Astrocyte of the spinal cord (primary cell): ENCODE data around the gene DDX18.

Experiments used
- DNase-seq: peaks from one replicate; pipeline ENCODE4 v3.0.0; 2011; ENCODE audit warnings: low read depth, low spot score
- H3K4me3 ChIP-seq: 2 replicates; pipeline ENCODE4 v1.5.1; 2011; ENCODE audit warnings: low read depth, mild to moderate bottlenecking, low read length, moderate library complexity
- in situ Hi-C: cut with HindIII; loops from 2 replicates; pipeline ENCODE4 v1.10.0; 2017; ENCODE audit warnings: low sequenced_read_pairs
- TF ChIP-seq, protein P1 (sequence below): IDR thresholded peaks from 2 replicates; pipeline ENCODE4 v1.5.1; 2012; ENCODE audit warnings: low read depth, mild to moderate bottlenecking, low read length, inconsistent platforms

The DDX18 gene

DNA sequence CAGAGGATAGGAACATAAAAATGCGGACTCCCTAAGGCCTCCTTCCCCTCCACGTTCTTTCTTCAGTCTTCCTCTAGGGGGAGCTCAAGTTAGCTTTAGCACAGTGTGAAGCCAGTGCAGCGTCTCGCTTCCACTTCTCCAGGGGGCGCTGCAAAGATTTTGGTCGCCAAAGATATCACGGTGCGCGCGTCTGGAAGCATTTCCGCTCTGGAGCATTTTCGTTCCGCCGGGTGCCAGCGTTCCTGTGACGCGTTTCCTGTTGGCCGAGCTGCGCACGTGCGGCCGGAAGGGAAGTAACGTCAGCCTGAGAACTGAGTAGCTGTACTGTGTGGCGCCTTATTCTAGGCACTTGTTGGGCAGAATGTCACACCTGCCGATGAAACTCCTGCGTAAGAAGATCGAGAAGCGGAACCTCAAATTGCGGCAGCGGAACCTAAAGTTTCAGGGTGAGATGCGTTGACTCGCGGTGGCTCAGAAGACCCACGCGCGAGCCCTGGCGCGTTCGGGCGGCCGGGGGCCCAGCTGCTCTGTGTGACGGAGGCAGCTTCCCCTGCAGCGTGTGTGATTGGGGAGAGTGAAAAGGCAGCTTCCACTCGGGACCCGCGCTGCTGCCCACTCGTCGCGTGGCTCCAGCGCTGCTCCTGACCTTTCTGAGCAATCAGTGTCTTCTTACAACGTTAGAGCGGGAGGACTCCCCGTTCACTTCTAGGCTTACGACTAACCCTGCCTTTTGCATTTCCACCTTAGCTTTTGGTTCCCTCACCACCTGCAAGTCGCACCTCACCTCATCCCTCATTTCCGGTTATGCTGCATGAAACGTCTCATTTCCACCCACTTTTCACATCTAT is at the start of gene DDX18:
Gene DDX18, plus strand, starts transcription at position 275 of the 848 bp plus-strand sequence. Its CDS starts 87 bp downstream, at position 362.
- TF ChIP-seq, protein P1, sequence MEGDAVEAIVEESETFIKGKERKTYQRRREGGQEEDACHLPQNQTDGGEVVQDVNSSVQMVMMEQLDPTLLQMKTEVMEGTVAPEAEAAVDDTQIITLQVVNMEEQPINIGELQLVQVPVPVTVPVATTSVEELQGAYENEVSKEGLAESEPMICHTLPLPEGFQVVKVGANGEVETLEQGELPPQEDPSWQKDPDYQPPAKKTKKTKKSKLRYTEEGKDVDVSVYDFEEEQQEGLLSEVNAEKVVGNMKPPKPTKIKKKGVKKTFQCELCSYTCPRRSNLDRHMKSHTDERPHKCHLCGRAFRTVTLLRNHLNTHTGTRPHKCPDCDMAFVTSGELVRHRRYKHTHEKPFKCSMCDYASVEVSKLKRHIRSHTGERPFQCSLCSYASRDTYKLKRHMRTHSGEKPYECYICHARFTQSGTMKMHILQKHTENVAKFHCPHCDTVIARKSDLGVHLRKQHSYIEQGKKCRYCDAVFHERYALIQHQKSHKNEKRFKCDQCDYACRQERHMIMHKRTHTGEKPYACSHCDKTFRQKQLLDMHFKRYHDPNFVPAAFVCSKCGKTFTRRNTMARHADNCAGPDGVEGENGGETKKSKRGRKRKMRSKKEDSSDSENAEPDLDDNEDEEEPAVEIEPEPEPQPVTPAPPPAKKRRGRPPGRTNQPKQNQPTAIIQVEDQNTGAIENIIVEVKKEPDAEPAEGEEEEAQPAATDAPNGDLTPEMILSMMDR: peak; percentile 100
- in situ Hi-C loops: no loop called here
- DNase-seq: peak; percentile 98
- peak within 1 kb of the TSS; percentile 93 for H3K4me3 ChIP-seq

- H3K4me3 ChIP-seq: no peak overlapping the region
- TF ChIP-seq, protein P1: no peak
- DNase-seq: no peak
- in situ Hi-C loops: no loop called here
Measured at GRCh38 chr2:117770730-117771129, 43.8 kb upstream of the DDX18 start.

GRCh38 chr2:117771969-117772630 is 42.4 kb upstream of the DDX18 start:
- in situ Hi-C loops: no loop called here
- peak; percentile 38 for DNase-seq
- TF ChIP-seq, protein P1: peak; percentile 37
- no peak overlapping the region for H3K4me3 ChIP-seq

GRCh38 chr2:117774716-117775115 is 39.8 kb upstream of the DDX18 start:
- no peak for DNase-seq
- TF ChIP-seq, protein P1: no peak
- in situ Hi-C loops: no loop called here
- no peak overlapping the region for H3K4me3 ChIP-seq

- in situ Hi-C loops: no loop called here
- TF ChIP-seq, protein P1: no peak
- no peak for DNase-seq
- no peak overlapping the region for H3K4me3 ChIP-seq
Measured at GRCh38 chr2:117775703-117776219, 38.7 kb upstream of the DDX18 start.

- no peak for DNase-seq
- in situ Hi-C loops: no loop called here
- TF ChIP-seq, protein P1: no peak
- H3K4me3 ChIP-seq: no peak overlapping the region
Measured at GRCh38 chr2:117776888-117777287, 37.6 kb upstream of the DDX18 start.
